IPS DF 4.7 (cell line): Measurements from ENCODE around the gene ARRDC4.
"Not testable (repeated sequence)": the region's sequence is repeated elsewhere in the genome, so short reads cannot be mapped to it uniquely, and the experiment has no call there.

Experiments
- DNase-seq: peaks from one replicate; pipeline ENCODE4 v3.0.0-alpha.2; 2013; ENCODE audit warnings: low spot score; ENCODE audit errors: extremely low read depth

Gene ARRDC4

DNA sequence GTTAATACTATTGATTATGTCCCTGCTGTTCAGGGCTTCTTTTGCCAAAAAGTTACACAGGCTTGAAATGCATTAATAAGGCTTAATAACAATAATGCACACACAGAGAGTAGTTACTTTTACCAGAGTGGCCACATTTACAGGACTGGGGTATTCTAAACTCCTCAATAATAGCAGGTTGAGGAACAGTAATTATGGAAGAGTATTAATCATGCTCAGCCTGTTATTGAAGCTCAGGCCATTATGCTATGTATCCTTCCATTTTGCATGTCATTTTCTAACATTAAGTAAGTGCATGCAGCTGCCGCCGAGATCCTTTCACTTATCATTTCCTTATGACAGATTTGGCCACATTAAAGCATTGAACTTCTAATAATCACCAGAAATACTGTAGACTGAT is 5.7 kb downstream of the ARRDC4 start:
- DNase-seq, result no peak

- no peak for DNase-seq
These were observed 6.6 kb downstream of the ARRDC4 start for GRCh38 chr15:97966924-97967620.

- no peak for DNase-seq
These were observed 7.4 kb downstream of the ARRDC4 start for GRCh38 chr15:97967881-97968280.

- DNase-seq, result no peak
These were observed 7.9 kb downstream of the ARRDC4 start for GRCh38 chr15:97968380-97968779.

- no peak for DNase-seq
These were observed 11.9 kb downstream of the ARRDC4 start for GRCh38 chr15:97972366-97972765.

- DNase-seq, result no peak
These were observed 15.6 kb downstream of the ARRDC4 start for GRCh38 chr15:97976129-97976528.

GRCh38 chr15:97976766-97977503 is 16.4 kb downstream of the ARRDC4 start:
- DNase-seq, result no peak

GRCh38 chr15:97977734-97978133 is 17.2 kb downstream of the ARRDC4 start:
- no peak for DNase-seq

- DNase-seq, result no peak
These were observed 18.1 kb downstream of the ARRDC4 start for GRCh38 chr15:97978401-97979139.

- no peak for DNase-seq
These were observed 18.6 kb downstream of the ARRDC4 start for GRCh38 chr15:97979140-97979520.

DNA sequence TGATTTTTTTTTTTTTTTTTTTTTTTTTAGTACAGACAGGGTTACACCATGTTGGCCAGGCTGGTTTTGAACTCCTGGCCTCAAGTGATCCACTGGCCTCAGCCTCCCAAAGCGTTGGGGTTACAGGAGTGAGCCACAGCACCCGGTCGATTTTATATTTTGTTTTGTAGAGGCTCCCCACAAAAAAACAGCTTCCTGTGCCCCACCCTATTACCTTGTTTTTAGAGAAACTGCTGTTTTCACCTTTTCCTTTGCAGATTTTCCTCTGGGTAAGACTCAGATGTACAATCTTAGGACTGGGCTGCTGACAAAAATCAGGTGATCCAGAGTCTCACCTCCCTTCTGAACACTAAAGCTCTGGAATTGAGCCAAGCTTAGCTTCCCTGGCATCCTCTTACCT is 20.6 kb downstream of the ARRDC4 start:
- no peak for DNase-seq

DNA sequence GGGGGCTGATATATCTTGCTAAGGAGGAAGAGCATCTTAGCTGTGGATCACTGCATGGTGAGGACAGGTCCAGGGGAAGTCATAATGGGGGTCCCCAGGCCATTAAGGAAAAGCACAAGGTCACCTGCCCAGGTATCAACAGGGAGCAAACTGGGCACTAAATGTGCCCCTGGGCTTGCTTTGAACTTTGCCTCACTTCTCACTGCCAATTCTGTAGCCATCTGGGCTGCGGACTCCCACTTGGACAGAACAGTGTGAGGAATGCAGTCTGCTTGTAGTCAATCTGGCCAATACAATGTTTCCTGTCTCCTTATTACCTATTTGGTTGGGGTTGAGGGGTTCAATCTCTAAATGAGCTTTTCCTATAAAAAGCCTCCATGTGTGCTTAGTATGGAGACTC is 21.3 kb downstream of the ARRDC4 start:
- no peak for DNase-seq

- DNase-seq, result no peak
These were observed 23.7 kb downstream of the ARRDC4 start for GRCh38 chr15:97984157-97984556.

GRCh38 chr15:97985979-97986378 is 25.5 kb downstream of the ARRDC4 start:
- not testable (repeated sequence) for DNase-seq

DNA sequence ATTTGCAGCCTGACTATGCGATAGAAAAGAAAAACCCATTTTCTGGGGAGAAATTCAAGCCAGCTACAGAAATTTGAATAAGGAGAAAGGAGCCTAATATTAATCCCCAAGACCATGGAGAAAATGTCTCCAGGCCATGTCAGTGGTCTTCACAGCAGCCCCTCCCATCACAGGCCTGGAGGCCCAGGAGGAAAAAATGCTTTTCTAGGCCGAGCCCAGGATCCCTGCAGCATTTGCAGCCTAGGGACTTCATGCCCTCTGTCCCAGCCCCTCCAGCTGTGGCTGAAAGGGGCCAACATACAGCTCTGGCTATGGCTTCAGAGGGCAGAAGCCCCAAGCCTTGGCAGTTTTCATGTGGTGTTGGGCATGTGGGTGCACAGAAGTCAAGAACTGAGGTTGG is 26.3 kb downstream of the ARRDC4 start:
- no peak for DNase-seq

DNA sequence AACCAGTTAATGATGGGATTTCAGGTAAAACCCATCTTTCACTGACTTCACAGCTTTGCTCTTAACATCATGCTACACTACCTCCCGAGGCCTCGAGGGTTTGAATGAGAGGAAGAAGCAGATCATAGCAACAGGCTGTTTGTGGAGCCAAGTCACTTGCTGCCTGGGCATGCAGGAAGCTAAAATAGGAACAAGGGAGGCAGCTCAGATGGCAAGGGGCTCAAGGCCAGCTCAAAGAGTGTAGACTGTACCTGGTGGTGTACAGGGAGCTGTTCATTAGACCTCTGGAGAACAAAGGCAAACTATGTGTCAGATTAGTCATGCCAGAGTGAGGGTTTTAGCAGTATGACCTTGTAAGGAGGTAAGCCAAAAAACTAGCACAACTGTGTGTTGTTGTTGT is 28.8 kb downstream of the ARRDC4 start:
- no peak for DNase-seq

GRCh38 chr15:97991972-97992541 is 31.6 kb downstream of the ARRDC4 start:
- no peak for DNase-seq

GRCh38 chr15:97992823-97993222 is 32.3 kb downstream of the ARRDC4 start:
- DNase-seq, result no peak

GRCh38 chr15:97993310-97993738 is 32.8 kb downstream of the ARRDC4 start:
- no peak for DNase-seq

DNA sequence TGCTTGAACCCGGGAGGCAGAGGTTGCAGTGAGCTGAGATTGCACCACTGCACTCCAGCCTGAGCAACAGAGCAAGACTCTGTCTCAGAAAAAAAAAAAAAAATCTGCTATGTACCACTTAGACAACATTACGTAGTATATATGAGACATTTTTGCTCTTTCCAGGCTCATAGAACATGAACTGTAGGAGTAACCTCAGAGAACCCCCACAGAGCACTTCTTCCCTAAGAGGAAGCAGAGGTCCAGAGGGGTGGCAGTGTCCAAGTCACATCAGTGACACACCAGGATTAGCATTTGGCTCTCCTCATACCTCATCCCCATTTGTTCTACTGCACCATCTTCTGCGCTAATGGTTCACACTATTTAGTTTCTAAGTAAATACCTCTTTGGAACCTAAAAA is 33.7 kb downstream of the ARRDC4 start:
- DNase-seq, result no peak

DNA sequence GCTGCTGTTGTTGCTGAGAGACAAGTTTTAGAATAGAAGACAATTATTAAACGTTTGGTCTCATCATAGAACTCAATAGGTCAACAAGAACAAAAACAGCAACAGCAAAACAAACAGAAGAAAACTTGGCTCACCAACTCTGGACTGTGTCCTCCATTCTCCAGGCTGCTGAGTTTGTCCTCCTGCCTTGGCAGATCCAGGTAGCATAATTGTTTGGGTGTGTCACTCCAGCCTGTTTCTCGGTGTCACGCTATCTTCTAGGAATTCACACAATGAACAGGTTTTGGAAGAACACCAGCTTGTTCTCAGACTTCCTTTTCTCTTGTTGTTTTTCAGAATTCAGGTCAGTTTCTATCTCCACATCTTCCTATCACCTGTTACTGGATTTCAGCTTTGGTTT is 34.7 kb downstream of the ARRDC4 start:
- no peak for DNase-seq
